ENCODE measurements around the gene PCOLCE2.
"Not testable (repeated sequence)": the region's sequence is repeated elsewhere in the genome, so short reads cannot be mapped to it uniquely, and the experiment has no call there.

PCOLCE2 gene

DNA sequence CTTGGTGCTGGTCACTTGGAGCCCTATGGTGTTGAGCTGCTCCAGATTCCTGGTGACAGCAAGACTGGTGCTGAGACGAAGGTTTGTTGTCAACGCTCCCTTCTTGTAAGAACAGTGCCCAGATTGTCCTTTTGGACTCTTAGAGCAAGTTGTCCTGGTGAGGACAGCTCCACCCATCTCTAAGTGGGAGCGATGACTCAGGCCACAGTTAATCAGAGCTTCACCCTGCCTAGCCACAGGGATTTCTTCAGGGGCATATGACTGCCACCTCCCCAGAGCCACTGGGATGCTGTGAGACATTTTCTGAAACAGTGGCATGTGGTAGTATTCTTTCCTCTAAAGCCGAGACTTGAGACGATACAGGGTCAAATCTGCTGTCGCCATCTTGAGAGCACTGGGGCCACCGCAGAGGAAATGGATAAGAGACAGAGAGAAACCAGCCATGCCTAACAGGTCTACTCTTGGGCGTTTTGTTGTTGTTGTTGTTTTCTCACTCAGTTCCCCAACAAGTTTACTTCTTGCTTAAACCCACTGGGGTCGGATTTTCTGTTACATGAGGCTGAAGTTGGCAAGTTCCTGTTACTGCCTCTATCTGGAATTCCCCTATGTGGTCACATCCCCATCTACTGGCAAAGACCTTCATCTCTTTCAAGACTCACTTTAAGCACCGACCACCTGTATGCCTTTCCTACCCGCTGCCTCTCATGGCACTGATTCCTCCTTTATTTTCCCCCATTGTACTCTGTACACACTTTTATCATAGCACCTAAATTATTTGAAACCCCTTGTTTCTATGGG lies 16.0 kb upstream of the PCOLCE2 start:
- peak; percentile 59 for DNase-seq
- in situ Hi-C loops (cut with HindIII; ENCODE audit: low pct_ligation_motif_present, low pct_unique_long_range_greater_than_20kb, low sequenced_read_pairs), result no loop called here

DNA sequence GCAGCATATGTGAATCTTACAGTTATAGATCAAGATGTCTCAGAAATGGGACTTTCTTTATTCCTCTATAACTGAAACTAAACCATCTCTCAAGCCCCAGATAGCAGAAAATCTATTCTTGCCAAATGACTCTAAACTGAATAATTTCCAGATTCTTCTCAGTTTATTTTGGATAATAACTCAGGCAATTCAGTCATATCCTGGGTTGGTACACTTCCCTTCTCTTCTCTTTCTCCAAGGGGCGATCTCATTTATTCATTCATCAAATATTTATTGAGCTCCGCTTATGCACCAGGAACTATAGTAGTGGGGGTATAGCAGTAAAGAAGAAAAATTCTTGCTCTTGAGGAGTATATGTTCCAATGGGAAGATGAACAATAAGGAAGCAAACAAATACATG lies 13.5 kb upstream of the PCOLCE2 start:
- in situ Hi-C loops (cut with HindIII; ENCODE audit: low pct_ligation_motif_present, low pct_unique_long_range_greater_than_20kb, low sequenced_read_pairs), result no loop called here
- DNase-seq, result no peak

DNA sequence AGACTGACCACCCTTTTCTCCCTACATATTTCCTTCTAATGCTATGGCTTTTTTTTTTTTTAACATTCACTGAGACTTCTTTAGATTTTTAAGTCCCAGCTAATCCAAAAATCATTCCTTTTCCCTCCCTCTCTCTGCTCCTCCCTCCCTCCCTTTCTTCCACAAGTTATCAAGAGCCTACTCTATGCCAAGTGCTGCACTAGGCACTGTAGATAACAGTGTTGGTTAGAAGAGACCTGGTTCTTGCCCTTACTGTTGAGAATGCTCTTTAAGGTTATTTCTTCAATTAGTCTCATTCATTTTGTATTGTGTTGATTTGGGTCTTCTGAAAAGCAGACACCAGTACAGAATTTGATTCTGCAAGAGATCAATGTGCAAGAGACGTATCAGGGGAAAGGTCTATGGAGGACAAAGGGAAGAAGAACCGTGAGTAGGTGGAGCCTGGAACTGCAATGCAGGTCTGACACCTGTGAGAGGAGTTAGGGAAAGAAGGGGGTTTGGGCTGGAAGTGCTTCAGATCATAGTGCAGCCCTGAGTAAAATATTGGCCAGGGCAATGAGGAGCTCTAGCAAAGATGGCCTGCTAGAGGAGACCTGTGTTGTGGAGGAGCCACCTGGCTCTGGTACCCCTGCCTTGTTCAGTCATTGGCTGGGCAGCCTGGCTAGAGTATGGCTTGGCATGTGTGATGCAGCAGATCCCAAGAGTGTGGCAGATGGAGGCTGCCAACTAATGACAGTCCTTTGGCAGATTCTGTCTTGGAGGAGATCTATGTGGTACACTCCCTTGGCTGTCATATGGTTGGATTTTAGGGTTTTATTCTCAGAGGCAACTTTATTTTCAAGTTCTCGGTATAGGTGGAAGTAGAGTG lies 9.7 kb upstream of the PCOLCE2 start:
- no peak for DNase-seq
- in situ Hi-C loops (cut with HindIII; ENCODE audit: low pct_ligation_motif_present, low pct_unique_long_range_greater_than_20kb, low sequenced_read_pairs), result no loop called here

DNA sequence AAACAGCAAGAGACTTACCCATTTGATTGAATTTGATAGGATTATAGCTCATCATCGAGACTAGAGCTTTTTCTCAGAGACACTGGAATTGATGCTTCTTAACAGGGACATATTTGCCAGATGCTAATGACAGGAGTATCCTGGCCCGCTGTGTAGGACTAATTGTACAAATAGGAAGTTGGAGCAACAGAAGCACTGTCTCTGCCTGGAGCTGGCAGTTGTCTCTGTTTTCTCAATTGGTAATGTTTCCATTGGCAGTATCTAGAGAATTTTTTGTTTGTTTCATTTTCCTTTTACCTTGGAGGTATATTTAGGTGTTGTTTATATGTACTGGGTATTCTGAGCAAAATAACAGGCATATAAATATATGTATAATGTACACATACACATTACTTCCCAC lies 8.9 kb upstream of the PCOLCE2 start:
- in situ Hi-C loops (cut with HindIII; ENCODE audit: low pct_ligation_motif_present, low pct_unique_long_range_greater_than_20kb, low sequenced_read_pairs), result no loop called here
- DNase-seq, result no peak

DNA sequence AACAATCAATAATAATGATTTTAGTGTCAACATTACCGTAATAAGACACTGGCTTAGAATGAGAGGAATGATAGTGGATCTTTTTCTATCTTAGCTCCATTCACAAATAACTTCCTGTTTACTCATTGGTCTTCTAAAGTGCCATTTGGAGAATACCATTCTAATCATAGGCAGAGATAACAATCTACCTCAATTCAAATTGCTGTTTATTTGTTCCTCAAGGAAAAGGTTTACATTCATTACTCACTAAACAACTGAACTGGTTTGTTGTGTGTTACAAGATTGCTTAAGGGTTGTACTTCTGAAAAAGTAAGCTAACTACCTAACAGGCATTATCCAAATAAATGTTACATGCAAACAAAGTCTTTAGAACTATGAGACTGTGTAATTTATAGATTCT lies 8.1 kb upstream of the PCOLCE2 start:
- no peak for DNase-seq
- in situ Hi-C loops (cut with HindIII; ENCODE audit: low pct_ligation_motif_present, low pct_unique_long_range_greater_than_20kb, low sequenced_read_pairs), result no loop called here

DNA sequence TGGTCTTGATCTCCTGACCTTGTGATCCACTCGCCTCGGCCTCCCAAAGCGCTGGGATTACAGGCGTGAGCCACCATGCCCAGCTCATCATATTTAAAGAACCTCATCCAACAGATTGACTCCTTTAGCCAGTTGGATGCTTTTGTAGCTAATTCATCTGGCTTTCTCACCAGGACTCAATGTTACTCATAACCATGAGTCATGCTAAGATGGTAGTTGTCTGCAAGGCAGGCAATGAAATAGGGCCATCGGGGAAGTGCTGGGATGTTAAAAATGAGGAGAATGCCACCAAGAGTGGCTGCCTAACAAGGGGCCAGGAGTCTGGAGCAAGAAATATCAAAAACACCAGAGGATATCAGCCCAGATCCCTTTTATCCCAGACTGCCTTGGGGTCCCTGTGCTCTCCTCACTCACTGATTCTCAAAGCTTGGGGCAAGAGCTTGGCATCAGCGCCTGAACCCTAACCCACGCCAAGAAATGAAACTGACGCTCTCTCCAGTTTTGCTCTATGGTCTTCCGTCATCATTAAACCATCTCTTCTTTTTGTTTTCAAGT lies 7.4 kb upstream of the PCOLCE2 start:
- peak; percentile 37 for DNase-seq
- in situ Hi-C loops (cut with HindIII; ENCODE audit: low pct_ligation_motif_present, low pct_unique_long_range_greater_than_20kb, low sequenced_read_pairs), result no loop called here

DNA sequence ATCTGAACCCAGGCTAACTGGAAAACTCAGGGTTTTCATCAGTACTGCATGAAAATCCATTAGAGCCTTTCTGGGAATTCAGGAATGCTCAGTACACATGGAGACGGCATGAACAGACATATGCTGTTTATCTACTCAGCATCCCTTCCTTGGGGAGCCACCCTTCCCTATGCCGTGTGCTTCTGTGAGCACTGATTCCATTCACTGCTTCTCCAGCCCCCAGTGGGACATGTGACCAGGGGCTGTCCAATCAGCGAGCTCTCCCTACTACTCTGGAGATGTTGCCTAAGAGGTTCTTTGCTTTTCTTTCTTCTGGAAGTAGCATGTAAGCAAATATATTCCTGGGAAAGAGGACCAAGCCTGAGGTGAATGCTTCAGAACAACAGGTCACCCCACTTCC lies 5.6 kb upstream of the PCOLCE2 start:
- DNase-seq, result no peak
- in situ Hi-C loops (cut with HindIII; ENCODE audit: low pct_ligation_motif_present, low pct_unique_long_range_greater_than_20kb, low sequenced_read_pairs), result no loop called here

DNA sequence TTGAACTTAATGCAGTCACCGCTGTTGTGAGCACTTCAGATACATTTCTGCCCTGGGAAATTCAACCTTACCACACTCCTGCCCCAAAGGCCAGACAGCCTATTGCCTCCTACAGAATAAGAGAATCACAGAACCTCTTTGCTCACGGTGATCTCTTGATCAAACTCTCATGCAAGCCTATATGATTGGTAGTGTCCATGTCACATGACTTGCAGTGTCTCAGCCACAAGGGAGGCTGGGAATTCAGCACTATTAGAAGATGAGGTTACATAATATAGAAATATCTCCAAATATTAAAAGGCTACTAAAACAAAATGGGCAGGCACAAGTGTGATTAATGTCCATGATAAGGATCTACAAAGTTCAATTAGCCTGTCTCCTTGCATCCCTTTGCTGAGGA lies 3.8 kb upstream of the PCOLCE2 start:
- no peak for DNase-seq

DNA sequence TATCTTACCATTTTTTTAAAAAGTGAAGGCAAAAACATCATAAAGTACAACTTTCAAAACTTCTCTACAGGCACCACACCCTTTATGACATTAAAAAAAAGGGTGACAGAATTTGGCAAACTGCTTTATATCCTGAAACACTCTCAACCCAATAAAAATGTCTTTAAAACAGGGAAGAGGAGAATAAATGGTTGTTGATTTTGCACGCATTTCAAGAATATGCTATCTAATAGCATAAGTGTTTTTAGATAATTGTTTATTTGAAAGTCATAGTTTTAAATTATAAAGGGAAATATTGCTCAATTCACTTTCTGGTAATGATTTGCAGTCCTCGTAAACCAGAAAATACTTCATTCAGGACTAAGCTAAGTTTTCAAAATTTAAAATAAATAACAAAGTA lies 1.7 kb upstream of the PCOLCE2 start:
- in situ Hi-C loops (cut with HindIII; ENCODE audit: low pct_ligation_motif_present, low pct_unique_long_range_greater_than_20kb, low sequenced_read_pairs), result no loop called here
- DNase-seq, result no peak

More for the DNA sequence above, 3.8 kb upstream of the PCOLCE2 start:
- in situ Hi-C loops (cut with HindIII; ENCODE audit: low pct_ligation_motif_present, low pct_unique_long_range_greater_than_20kb, low sequenced_read_pairs), result no loop called here

DNA sequence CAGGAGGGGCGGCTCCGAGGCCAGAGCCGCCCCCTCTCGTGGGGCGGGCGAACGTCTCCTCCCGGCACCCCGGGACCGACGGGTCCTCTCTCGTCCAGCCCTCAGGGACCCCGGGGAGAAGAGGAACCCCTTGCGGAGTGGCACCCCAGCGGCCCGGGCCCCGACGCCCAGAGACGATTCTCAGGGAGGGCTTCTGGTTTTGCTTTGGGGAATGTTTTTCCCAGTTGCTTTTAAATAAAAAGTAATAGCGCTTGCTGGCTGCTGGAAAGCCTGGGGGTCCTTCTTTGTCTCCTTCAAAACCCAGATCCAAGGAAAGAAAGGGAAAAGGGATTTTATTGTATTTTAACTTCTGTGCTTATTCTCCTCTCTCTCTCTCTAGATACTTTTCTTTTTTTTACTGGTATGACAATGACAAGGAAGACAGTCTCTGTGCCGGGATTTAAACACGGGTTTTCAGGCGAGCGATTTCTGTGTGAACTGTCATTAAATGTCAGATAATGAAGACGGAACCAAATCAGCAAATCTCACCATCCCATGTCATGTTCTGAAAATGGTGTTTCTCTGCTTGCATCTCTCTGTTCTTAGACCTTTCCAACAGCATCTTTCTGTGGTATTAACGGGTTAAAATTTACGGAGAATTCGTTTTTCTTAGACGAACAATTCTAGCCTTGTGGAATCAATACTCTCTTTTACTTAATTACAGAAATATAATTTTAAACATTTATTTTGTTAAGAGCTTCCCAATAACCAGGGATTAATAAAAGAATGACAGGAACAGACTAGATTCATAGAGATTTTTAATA lies 530 bp upstream of the PCOLCE2 start:
- in situ Hi-C loops (cut with HindIII; ENCODE audit: low pct_ligation_motif_present, low pct_unique_long_range_greater_than_20kb, low sequenced_read_pairs), result no loop called here
- no peak for DNase-seq

DNA sequence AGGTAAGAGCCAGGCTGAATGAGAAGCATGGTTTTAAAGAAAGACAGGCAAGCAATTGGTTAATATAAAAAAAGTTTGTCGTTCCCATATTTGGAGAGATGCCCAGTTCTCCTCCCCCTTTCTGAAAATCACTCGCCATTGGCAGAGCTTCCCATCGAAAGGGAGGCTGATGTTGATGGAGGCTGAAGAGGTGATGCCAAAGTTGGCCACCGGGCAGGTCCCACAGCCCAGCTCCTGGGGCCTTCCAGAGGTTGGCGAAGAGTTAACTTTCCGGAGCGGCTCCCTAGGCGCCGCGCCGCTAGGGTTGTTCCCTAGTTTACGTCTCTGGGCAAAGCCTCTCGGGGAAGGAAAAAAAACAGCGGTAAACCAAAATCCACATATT lies 793 bp downstream of the PCOLCE2 start:
- in situ Hi-C loops (cut with HindIII; ENCODE audit: low pct_ligation_motif_present, low pct_unique_long_range_greater_than_20kb, low sequenced_read_pairs), result no loop called here
- DNase-seq, result peak; percentile 76

DNA sequence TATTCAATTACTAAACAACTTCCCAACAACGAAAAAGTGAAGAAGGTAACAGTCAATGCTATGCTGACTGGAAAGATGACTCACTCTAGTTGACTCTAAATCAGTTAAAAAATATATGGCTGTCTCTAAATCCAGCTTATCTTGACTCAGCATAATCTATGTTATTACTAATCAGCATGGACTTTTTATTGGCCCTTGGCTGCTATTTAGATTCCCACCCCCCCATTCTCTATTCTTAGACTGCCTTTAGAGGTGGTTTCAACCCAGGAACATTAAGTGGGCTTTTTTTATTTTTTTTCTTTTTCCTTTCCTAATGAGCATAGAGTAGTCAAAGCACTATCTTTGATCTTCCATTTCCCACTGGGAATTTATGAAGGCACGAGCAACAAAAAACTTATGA lies 1.9 kb downstream of the PCOLCE2 start:
- no peak for DNase-seq
- in situ Hi-C loops (cut with HindIII; ENCODE audit: low pct_ligation_motif_present, low pct_unique_long_range_greater_than_20kb, low sequenced_read_pairs), result no loop called here

DNA sequence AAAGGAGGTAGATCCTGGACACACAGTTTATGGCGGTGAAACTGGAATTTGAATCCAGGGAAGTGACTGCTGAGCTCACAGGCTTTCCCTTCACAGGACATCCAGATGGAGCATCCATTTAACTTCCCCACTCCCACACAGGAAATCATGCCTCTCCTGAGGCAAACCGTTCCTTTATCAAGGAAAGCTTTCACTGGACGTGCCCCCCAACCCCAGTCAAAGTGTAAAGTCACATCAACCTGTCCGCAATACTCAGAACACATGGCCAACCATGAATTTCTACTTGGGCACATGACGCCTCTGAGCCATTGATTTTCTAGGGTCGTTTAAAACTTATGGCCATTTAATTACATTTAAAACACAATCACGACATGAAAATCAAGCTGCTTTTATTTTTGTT lies 2.9 kb downstream of the PCOLCE2 start:
- DNase-seq, result no peak
- in situ Hi-C loops (cut with HindIII; ENCODE audit: low pct_ligation_motif_present, low pct_unique_long_range_greater_than_20kb, low sequenced_read_pairs), result no loop called here

DNA sequence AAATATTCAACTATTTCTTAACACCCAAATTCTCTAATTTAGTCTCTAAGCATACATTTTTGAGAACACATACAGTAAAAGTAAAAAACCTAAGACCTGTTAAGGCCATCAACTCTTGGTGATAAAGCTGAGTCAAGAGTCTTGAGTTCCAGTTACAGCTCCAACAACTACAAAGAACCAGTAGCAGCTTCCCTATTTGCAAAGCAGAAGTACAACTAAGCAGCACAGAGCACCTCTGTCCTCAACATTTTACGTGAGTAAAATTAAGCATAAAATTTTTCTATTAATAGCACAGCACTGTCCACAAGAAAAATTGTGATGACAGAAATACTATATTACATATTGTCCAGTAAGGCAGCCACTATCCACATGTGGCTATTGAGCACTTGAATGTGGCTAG lies 4.4 kb downstream of the PCOLCE2 start:
- in situ Hi-C loops (cut with HindIII; ENCODE audit: low pct_ligation_motif_present, low pct_unique_long_range_greater_than_20kb, low sequenced_read_pairs), result no loop called here

DNA sequence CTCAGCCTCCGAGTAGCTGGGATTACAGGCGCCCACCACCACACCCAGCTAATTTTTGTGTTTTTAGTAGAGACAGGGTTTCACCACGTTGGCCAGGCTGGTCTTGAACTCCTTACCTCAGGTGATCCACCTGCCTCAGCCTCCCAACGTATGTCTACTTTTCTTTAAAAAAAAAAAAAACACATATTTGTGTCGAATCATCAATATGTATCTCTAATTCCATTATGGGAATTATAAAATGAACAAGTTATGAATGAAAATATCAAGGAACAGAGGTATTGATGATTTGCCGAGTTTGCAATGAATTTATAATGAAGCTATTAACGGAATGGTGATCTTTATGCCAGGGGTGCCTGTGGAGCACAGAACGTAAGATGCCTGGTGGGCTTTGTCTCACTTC lies 5.3 kb downstream of the PCOLCE2 start:
- in situ Hi-C loops (cut with HindIII; ENCODE audit: low pct_ligation_motif_present, low pct_unique_long_range_greater_than_20kb, low sequenced_read_pairs), result not testable (repeated sequence)

More for the DNA sequence above, 4.4 kb downstream of the PCOLCE2 start:
- DNase-seq, result no peak

DNA sequence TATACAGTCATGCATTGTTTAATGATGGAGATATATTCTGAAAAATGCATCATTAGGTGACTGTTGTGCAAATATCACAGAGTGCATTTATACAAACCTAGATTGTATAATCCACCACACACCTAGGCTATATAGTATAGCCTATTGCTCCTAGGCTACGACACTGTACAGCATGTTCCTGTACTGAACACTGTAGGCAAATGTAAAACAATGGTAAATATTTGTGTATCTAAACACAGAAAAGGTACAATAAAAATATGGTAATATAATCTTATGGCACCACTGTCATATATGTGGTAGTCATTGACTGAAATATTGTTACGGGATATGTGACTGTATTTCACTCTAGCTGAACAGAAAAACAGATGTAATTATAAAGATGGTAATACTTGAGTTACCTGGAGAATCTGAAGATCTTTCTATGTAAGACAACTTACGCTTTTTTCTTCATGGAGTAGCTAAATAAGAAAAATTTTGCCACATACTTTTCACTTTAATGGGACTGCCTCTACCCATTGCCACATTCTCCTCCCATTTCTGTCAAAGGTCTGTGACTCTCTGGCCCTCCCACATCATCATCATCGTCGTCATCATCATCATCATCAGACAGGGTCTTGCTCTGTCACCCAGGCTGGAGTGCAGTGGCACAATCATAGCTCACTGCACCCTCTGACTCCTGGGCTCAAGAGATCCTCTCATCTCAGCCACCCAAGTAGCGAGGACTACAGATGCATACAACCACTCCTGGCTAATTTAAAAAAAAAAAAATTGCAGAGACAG lies 7.2 kb downstream of the PCOLCE2 start:
- in situ Hi-C loops (cut with HindIII; ENCODE audit: low pct_ligation_motif_present, low pct_unique_long_range_greater_than_20kb, low sequenced_read_pairs), result no loop called here
- DNase-seq, result no peak

More for the DNA sequence above, 5.3 kb downstream of the PCOLCE2 start:
- DNase-seq, result not testable (repeated sequence)

DNA sequence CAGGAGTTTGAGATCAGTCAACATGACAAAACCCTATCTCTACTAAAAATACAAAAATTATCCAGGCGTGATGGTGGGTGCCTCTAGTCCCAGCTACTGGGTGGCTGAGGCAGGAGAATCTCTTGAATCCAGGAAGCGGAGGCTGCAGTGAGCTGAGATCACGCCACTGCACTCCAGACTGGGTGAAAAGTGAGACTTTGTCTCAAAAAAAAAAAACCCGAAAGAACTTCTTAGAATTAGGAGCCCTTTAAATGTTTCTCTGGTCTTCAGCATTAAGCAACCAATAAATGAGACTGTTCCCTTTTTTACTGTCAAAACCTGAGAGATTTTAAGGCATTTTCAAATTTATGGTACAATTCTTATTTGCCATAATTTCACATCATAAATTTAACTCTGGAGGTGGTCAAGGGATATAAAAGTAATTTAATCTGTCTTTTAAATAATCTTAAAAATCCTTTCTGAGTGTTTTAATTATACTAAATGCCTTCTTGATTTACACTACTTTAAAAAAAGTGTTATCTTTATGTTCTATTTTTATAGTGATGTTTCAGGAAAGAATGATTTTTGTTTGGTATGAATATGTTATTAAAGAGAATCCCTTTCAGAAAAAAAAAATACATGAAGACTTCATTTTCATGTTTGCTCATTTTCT lies 10.1 kb downstream of the PCOLCE2 start:
- DNase-seq, result no peak

DNA sequence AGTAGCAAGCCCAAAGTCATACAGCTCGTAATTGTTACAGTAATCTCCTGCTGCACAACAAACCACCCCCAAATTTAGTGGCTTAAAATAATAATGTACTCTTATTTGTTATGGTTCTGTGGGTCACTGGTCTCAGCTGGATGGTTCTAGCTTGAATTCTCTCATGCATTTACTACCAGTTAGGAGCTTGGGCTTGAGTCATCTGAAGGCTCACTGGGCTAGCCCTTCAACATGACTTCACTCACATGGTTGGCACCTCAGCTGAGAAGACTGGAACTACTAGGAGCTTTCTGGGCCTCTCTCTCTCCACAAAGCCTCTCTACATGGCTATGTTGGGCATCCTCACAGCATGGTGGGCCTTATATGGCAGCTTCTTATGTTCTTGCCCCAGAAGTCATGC lies 12.5 kb downstream of the PCOLCE2 start:
- in situ Hi-C loops (cut with HindIII; ENCODE audit: low pct_ligation_motif_present, low pct_unique_long_range_greater_than_20kb, low sequenced_read_pairs), result no loop called here

More for the DNA sequence above, 10.1 kb downstream of the PCOLCE2 start:
- in situ Hi-C loops (cut with HindIII; ENCODE audit: low pct_ligation_motif_present, low pct_unique_long_range_greater_than_20kb, low sequenced_read_pairs), result no loop called here

More for the DNA sequence above, 12.5 kb downstream of the PCOLCE2 start:
- no peak for DNase-seq

Measured in ACHN (cell line).